ENCODE measurements around the gene NHS.

Gene NHS

GRCh38 chrX:17413228-17413627 is 38.2 kb downstream of the NHS start:
- Histone ChIP-seq H3K27me3 (replicated peaks) (no peaks in the 10 kb centered on the region), H3K36me3 (replicated peaks) (no peaks in the 10 kb centered on the region), H3K4me3 (ENCODE audit: low read depth, low read length) (no peak overlapping the region), H3K27ac (peak overlapping the region; percentile 89)
- in situ Hi-C loops (cut with HindIII; ENCODE audit: low pct_ligation_motif_present, low sequenced_read_pairs): no loop called here
- DNase-seq: no peak
- TF ChIP-seq CTCF (IDR thresholded peaks at IDR 0.05; ENCODE audit: low read depth, low read length, missing control alignments): no peak

DNA sequence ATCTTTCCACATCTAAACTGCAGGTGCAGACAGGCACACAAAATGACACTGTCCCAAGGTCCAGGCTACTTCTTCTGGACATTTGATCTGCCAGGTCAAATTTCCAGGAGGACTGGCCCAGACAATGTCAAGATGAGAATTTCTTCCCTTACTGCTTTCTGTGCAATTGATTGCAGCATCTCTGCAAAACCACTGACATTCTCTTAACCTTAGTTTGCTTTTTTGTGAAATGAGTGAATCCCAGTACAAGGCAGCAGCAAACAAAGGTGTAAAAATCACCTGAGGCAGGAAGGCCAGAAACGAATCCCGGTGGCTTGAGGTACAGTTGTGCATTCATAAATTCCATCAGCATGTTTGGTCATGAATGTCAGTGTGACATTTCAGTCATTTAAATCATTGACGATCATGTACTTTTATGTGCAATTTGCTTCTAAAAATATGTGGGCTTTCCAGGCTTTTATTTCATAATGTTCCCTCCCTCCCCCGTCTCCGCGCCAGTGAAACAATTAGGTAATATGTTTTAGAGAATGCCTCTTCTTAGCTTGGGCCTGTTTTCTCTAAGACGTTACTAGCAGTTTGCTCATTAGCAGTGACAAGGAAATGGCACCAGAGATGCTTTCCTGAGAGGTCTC is 39.1 kb downstream of the NHS start:
- Histone ChIP-seq H3K36me3 (replicated peaks) (no peaks in the 10 kb centered on the region), H3K4me3 (ENCODE audit: low read depth, low read length) (no peak overlapping the region), H3K27ac (peak overlapping the region; percentile 89), H3K27me3 (replicated peaks) (no peaks in the 10 kb centered on the region)
- in situ Hi-C loops (cut with HindIII; ENCODE audit: low pct_ligation_motif_present, low sequenced_read_pairs): no loop called here
- DNase-seq: no peak
- TF ChIP-seq CTCF (IDR thresholded peaks at IDR 0.05; ENCODE audit: low read depth, low read length, missing control alignments): no peak

DNA sequence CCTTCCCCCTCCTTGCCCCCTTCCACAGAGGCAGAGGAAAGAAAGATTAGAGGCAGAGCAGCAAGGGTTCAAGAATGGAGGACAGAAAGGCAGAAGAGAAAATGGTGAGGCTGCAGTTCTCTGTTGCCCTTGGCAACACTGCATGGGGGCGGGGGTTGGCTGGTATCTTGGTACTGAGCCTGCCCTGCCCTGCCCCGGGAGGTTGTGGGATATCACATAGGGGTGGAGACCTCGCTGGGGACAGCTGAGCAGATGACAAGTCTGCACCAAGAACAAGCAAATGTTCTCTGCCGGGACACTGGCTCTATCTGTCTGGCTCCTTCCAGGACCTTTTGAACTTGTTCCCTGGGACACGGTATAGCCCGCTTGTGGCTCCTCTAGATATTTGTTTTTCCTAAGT is 39.8 kb downstream of the NHS start:
- in situ Hi-C loops (cut with HindIII; ENCODE audit: low pct_ligation_motif_present, low sequenced_read_pairs): no loop called here
- H3K4me3 ChIP-seq (ENCODE audit: low read depth, low read length): no peak overlapping the region
- TF ChIP-seq CTCF (IDR thresholded peaks at IDR 0.05; ENCODE audit: low read depth, low read length, missing control alignments): no peak

DNA sequence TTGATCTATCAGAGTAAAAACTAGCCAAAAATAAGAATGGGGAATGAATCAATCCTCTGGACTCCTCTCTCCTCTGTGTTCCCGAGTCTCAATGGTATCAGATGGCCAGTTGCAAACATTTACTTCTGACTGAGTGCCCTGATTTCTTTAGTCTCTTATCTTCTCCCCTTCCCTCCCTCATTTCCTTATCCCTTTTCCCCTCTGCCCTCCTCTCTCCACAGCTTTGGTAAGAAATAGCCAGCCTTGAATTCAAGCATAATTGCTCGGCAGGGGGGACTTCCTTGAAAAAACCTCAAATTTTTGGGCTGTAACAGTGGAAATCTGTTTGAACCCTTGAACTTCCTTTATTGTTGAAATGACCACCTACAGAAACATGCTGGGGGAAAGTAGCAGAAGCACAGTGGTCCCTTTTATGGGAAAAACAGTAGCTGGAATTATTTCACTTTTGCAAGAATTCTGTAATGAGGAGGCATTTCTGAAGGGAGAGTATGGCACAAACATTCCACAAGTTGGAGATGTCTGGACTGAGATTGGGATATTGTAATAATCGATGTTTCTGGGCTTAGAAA is 40.3 kb downstream of the NHS start:
- no peak for TF ChIP-seq CTCF (IDR thresholded peaks at IDR 0.05; ENCODE audit: low read depth, low read length, missing control alignments)
- H3K4me3 ChIP-seq (ENCODE audit: low read depth, low read length): no peak overlapping the region
- peak; percentile 31 for DNase-seq
- in situ Hi-C loops (cut with HindIII; ENCODE audit: low pct_ligation_motif_present, low sequenced_read_pairs): no loop called here
- no peaks in the 10 kb centered on the region for H3K36me3 ChIP-seq (replicated peaks)
- no peaks in the 10 kb centered on the region for H3K27me3 ChIP-seq (replicated peaks)
- H3K27ac ChIP-seq: peak overlapping the region; percentile 89

More for the DNA sequence above, 39.8 kb downstream of the NHS start:
- Histone ChIP-seq H3K27me3 (replicated peaks) (no peaks in the 10 kb centered on the region), H3K36me3 (replicated peaks) (no peaks in the 10 kb centered on the region), H3K27ac (peak overlapping the region; percentile 89)
- no peak for DNase-seq

GRCh38 chrX:17417372-17417771 is 42.4 kb downstream of the NHS start:
- no peak for DNase-seq
- Histone ChIP-seq H3K36me3 (replicated peaks) (no peaks in the 10 kb centered on the region), H3K27me3 (replicated peaks) (no peaks in the 10 kb centered on the region), H3K27ac (no peak overlapping the region), H3K4me3 (ENCODE audit: low read depth, low read length) (no peak overlapping the region)
- in situ Hi-C loops (cut with HindIII; ENCODE audit: low pct_ligation_motif_present, low sequenced_read_pairs): no loop called here
- TF ChIP-seq CTCF (IDR thresholded peaks at IDR 0.05; ENCODE audit: low read depth, low read length, missing control alignments): no peak

DNA sequence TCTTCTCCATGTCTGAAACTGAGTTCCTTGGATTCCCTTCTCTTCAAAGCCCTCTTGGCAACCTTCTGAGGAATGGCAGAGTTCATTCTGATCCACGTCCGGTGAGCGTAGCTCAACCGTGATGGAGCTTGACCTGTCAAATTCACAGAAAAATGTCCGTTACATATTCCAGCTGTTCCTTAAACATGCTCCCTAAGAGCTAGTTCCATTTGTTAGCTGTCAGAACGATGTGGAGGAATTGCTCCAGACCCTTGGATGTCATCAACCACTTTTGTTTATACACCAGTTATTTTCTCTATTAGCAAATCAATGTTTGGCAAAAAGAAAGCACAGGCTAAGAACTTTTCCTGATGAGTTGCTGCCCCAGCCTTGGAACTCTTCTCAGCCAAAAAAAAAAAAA is 50.1 kb downstream of the NHS start:
- no peak overlapping the region for H3K27ac ChIP-seq
- no peak overlapping the region for H3K4me3 ChIP-seq (ENCODE audit: low read depth, low read length)
- TF ChIP-seq CTCF (IDR thresholded peaks at IDR 0.05; ENCODE audit: low read depth, low read length, missing control alignments): no peak
- DNase-seq: no peak
- no peaks in the 10 kb centered on the region for H3K36me3 ChIP-seq (replicated peaks)
- no peaks in the 10 kb centered on the region for H3K27me3 ChIP-seq (replicated peaks)
- in situ Hi-C loops (cut with HindIII; ENCODE audit: low pct_ligation_motif_present, low sequenced_read_pairs): no loop called here

All from brain microvascular endothelial cell (primary cell).